Neuronal stem cell (in vitro differentiated cells): Measurements from ENCODE around the gene EML4.

ENCODE experiments used
- DNase-seq: peaks from one replicate; pipeline ENCODE4 v3.0.0-alpha.2; 2013; ENCODE audit warnings: low spot score
- H2AFZ ChIP-seq: one replicate; pipeline ENCODE4 v1.6.1; 2013; ENCODE audit warnings: mild to moderate bottlenecking, low read length, inconsistent platforms
- H2AK5ac ChIP-seq: 2 replicates; pipeline ENCODE4 v1.6.1; 2013; ENCODE audit warnings: low read depth, mild to moderate bottlenecking, inconsistent platforms, low read length, moderate library complexity, mixed read lengths
- H2BK120ac ChIP-seq: 2 replicates; pipeline ENCODE4 v1.6.1; 2013; ENCODE audit warnings: low read depth, mild to moderate bottlenecking, inconsistent platforms, low read length, moderate library complexity, mixed read lengths
- H2BK12ac ChIP-seq: one replicate; pipeline ENCODE4 v1.6.1; 2013; ENCODE audit warnings: low read length, inconsistent platforms
- H2BK15ac ChIP-seq: 2 replicates; pipeline ENCODE4 v1.6.1; 2013; ENCODE audit warnings: mild to moderate bottlenecking, low read length, inconsistent platforms, mixed read lengths
- H2BK5ac ChIP-seq: one replicate; pipeline ENCODE4 v1.6.1; 2013; ENCODE audit warnings: inconsistent platforms, mild to moderate bottlenecking, low read length, moderate library complexity
- H3K14ac ChIP-seq: one replicate; pipeline ENCODE4 v1.6.1; 2013; ENCODE audit warnings: low read length, inconsistent platforms
- H3K18ac ChIP-seq: 2 replicates; pipeline ENCODE4 v1.6.1; 2013; ENCODE audit warnings: low read length, inconsistent platforms
- H3K23ac ChIP-seq: 2 replicates; pipeline ENCODE4 v1.6.1; 2013; ENCODE audit warnings: low read depth, mild to moderate bottlenecking, mixed read lengths, low read length, inconsistent platforms; ENCODE audit not compliant: poor library complexity
- H3K27ac ChIP-seq: replicated peaks from 3 replicates; pipeline ENCODE4 v1.5.1; 2013; ENCODE audit warnings: low read length, inconsistent platforms
- H3K27me3 ChIP-seq, 3 experiments: 2 replicates each; pipeline ENCODE4 v1.6.1; 2013; ENCODE audit warnings: low read length in 3 of 3, mild to moderate bottlenecking in 2 of 3, inconsistent platforms in 1 of 3, low read depth in 1 of 3, mixed read lengths in 1 of 3, moderate library complexity in 1 of 3; ENCODE audit not compliant: control insufficient read depth in 3 of 3, insufficient read depth in 3 of 3
- H3K36me3 ChIP-seq, 2 donors: replicated peaks in 1 of 2; 2 replicates each; pipeline ENCODE4 v1.6.1; 2013; ENCODE audit warnings: low read length in 2 of 2; ENCODE audit not compliant: control insufficient read depth in 2 of 2, insufficient read depth in 2 of 2
- H3K4ac ChIP-seq: 2 replicates; pipeline ENCODE4 v1.6.1; 2013; ENCODE audit warnings: inconsistent platforms, mild to moderate bottlenecking, low read length, moderate library complexity
- H3K4me1 ChIP-seq, 2 donors: 1 replicate in 1 of 2; 2 replicates in 1 of 2; pipeline ENCODE4 v1.6.1; 2013; ENCODE audit warnings: low read length in 2 of 2, low read depth in 1 of 2; ENCODE audit not compliant: control insufficient read depth in 2 of 2, insufficient read depth in 1 of 2
- H3K4me2 ChIP-seq: one replicate; pipeline ENCODE4 v1.6.1; 2013; ENCODE audit warnings: mild to moderate bottlenecking, low read length, inconsistent platforms; ENCODE audit not compliant: insufficient read depth, poor library complexity, severe bottlenecking
- H3K4me3 ChIP-seq, 2 donors: 2 replicates each; pipeline ENCODE4 v1.5.1; 2013; ENCODE audit warnings: low read length in 2 of 2, mild to moderate bottlenecking in 2 of 2, inconsistent platforms in 1 of 2, moderate library complexity in 1 of 2
- H3K79me1 ChIP-seq: one replicate; pipeline ENCODE4 v1.6.1; 2013; ENCODE audit warnings: low read depth, mild to moderate bottlenecking, inconsistent platforms, low read length, moderate library complexity
- H3K9ac ChIP-seq: one replicate; pipeline ENCODE4 v1.6.1; 2013; ENCODE audit warnings: mild to moderate bottlenecking, low read depth, low read length, inconsistent platforms; ENCODE audit not compliant: poor library complexity
- H3K9me3 ChIP-seq, 2 donors: replicated peaks in 1 of 2; 2 replicates each; pipeline versions ENCODE3 to v1.6.1; 2013; ENCODE audit warnings: low read length in 2 of 2, mild to moderate bottlenecking in 2 of 2, inconsistent platforms in 1 of 2, low read depth in 1 of 2, mixed read lengths in 1 of 2, moderate library complexity in 1 of 2; ENCODE audit not compliant: control insufficient read depth in 2 of 2, insufficient read depth in 1 of 2
- H4K8ac ChIP-seq: one replicate; pipeline ENCODE4 v1.6.1; 2013; ENCODE audit warnings: low read depth, mild to moderate bottlenecking, inconsistent platforms, low read length, moderate library complexity
- H4K91ac ChIP-seq: one replicate; pipeline ENCODE4 v1.6.1; 2013; ENCODE audit warnings: low read length, low read depth, mild to moderate bottlenecking, inconsistent platforms; ENCODE audit not compliant: poor library complexity
- WGBS, 2 donors: extraction: QIAGEN DNeasy Blood & Tissue Kit; methylation state at CpG; one replicate each; pipeline ENCODE4 v1.1.7; 2013; ENCODE audit warnings: missing lambda C conversion rate in 2 of 2, mixed read lengths in 1 of 2; ENCODE audit not compliant: insufficient read length in 2 of 2, insufficient replicate concordance in 1 of 2; ENCODE audit errors: extremely low coverage in 2 of 2; 5-methylcytosine and 5-hydroxymethylcytosine counted together

The EML4 gene

GRCh38 chr2:42190191-42190590, 21.0 kb downstream of the EML4 start:
- Histone ChIP-seq H3K4me2 (no peak overlapping the region), H3K27ac (no peak overlapping the region), H3K4me3 (no peak overlapping the region), H3K18ac (no peak overlapping the region), H4K8ac (no peak overlapping the region), H2BK15ac (no peak overlapping the region), H3K4ac (no peak overlapping the region), H3K9ac (no peak overlapping the region), H3K36me3 (no peaks in the 10 kb centered on the region), H2BK120ac (no peak overlapping the region), H3K27me3 (no peaks in the 10 kb centered on the region), H2BK5ac (no peak overlapping the region), H3K14ac (no peak overlapping the region), H2BK12ac (no peak overlapping the region), H3K4me1 (peaks cover 0 to 3% of the 10 kb centered on the region in 2 donors), H3K9me3 (no peaks in the 10 kb centered on the region), H2AK5ac (no peak overlapping the region), H3K23ac (no peak overlapping the region), H2AFZ (no peak overlapping the region), H4K91ac (no peak overlapping the region), H3K79me1 (no peaks in the 10 kb centered on the region)
- WGBS, 2 donors, result no CpG with 5 or more reads among the region's 2 CpGs
- no peak for DNase-seq

- no peak for DNase-seq
- no peak overlapping the region for H4K91ac ChIP-seq
- H2AFZ ChIP-seq, result no peak overlapping the region
- H3K14ac ChIP-seq, result no peak overlapping the region
- H3K18ac ChIP-seq, result no peak overlapping the region
- no peak overlapping the region for H2BK5ac ChIP-seq
- no peak overlapping the region for H3K9ac ChIP-seq
- H2BK12ac ChIP-seq, result no peak overlapping the region
- no peak overlapping the region for H3K27ac ChIP-seq
- no peaks in the 10 kb centered on the region for H3K27me3 ChIP-seq
- H3K4me1 ChIP-seq, result peaks cover 0 to 3% of the 10 kb centered on the region in 2 donors
- H2BK15ac ChIP-seq, result no peak overlapping the region
- no peak overlapping the region for H2AK5ac ChIP-seq
- H3K4me3 ChIP-seq, result no peak overlapping the region
- no peaks in the 10 kb centered on the region for H3K36me3 ChIP-seq
- no CpG with 5 or more reads among the region's 10 CpGs for WGBS, 2 donors
- no peak overlapping the region for H3K23ac ChIP-seq
- no peak overlapping the region for H2BK120ac ChIP-seq
- H3K79me1 ChIP-seq, result no peaks in the 10 kb centered on the region
- H4K8ac ChIP-seq, result no peak overlapping the region
- no peak overlapping the region for H3K4ac ChIP-seq
- no peak overlapping the region for H3K4me2 ChIP-seq
- no peaks in the 10 kb centered on the region for H3K9me3 ChIP-seq
Observed at GRCh38 chr2:42191285-42192009, 22.3 kb downstream of the EML4 start.

GRCh38 chr2:42192010-42192373, 22.8 kb downstream of the EML4 start:
- Histone ChIP-seq H3K36me3 (no peaks in the 10 kb centered on the region), H4K8ac (no peak overlapping the region), H2BK15ac (no peak overlapping the region), H3K14ac (no peak overlapping the region), H3K4me1 (peaks cover 0 to 3% of the 10 kb centered on the region in 2 donors), H3K79me1 (peaks cover under 1% of the 10 kb centered on the region), H3K9ac (no peak overlapping the region), H2BK5ac (no peak overlapping the region), H3K27me3 (no peaks in the 10 kb centered on the region), H3K27ac (no peak overlapping the region), H3K4ac (no peak overlapping the region), H2AK5ac (no peak overlapping the region), H2BK120ac (no peak overlapping the region), H3K4me3 (no peak overlapping the region), H3K9me3 (no peaks in the 10 kb centered on the region), H3K18ac (no peak overlapping the region), H3K4me2 (no peak overlapping the region), H3K23ac (no peak overlapping the region), H2AFZ (no peak overlapping the region), H4K91ac (no peak overlapping the region), H2BK12ac (no peak overlapping the region)
- no CpG with 5 or more reads among the region's 5 CpGs for WGBS, 2 donors
- no peak for DNase-seq

- Histone ChIP-seq H2BK12ac (no peak overlapping the region), H3K18ac (no peak overlapping the region), H3K4me1 (peaks cover 0 to 3% of the 10 kb centered on the region in 2 donors), H2AK5ac (no peak overlapping the region), H3K4me2 (no peak overlapping the region), H3K36me3 (no peaks in the 10 kb centered on the region), H3K4ac (no peak overlapping the region), H3K27ac (no peak overlapping the region), H2AFZ (no peak overlapping the region), H4K8ac (no peak overlapping the region), H2BK5ac (no peak overlapping the region), H2BK15ac (no peak overlapping the region), H3K27me3 (no peaks in the 10 kb centered on the region), H3K23ac (no peak overlapping the region), H3K9me3 (peaks cover 0 to 5% of the 10 kb centered on the region in 2 donors), H3K4me3 (no peak overlapping the region), H4K91ac (no peak overlapping the region), H3K9ac (no peak overlapping the region), H3K14ac (no peak overlapping the region), H3K79me1 (peaks cover 2% of the 10 kb centered on the region), H2BK120ac (no peak overlapping the region)
- no peak for DNase-seq
- no CpG with 5 or more reads among the region's 3 CpGs for WGBS, 2 donors
Observed at GRCh38 chr2:42192652-42193566, 23.8 kb downstream of the EML4 start.
